ENCODE data around the gene PPP1R13B.

PPP1R13B gene

GRCh38 chr14:103765526-103765925 is 81.8 kb downstream of the PPP1R13B start:
- no peak overlapping the region for H3K9ac ChIP-seq (ENCODE audit: low read length)
- H3K4me3 ChIP-seq (ENCODE audit: low read length), result no peak overlapping the region
- H3K9me3 ChIP-seq (ENCODE audit: control insufficient read depth, low read length), result peaks cover 2% of the 10 kb centered on the region
- no peak for DNase-seq (ENCODE audit: low read depth)
- H3K36me3 ChIP-seq (ENCODE audit: control insufficient read depth, insufficient read depth, low read length, severe bottlenecking), result no peaks in the 10 kb centered on the region
- no peaks in the 10 kb centered on the region for H3K27me3 ChIP-seq (replicated peaks; ENCODE audit: control insufficient read depth, insufficient read depth, low read length)
- peaks cover 3% of the 10 kb centered on the region for H3K4me1 ChIP-seq (ENCODE audit: control insufficient read depth, insufficient read depth, low read length)

DNA sequence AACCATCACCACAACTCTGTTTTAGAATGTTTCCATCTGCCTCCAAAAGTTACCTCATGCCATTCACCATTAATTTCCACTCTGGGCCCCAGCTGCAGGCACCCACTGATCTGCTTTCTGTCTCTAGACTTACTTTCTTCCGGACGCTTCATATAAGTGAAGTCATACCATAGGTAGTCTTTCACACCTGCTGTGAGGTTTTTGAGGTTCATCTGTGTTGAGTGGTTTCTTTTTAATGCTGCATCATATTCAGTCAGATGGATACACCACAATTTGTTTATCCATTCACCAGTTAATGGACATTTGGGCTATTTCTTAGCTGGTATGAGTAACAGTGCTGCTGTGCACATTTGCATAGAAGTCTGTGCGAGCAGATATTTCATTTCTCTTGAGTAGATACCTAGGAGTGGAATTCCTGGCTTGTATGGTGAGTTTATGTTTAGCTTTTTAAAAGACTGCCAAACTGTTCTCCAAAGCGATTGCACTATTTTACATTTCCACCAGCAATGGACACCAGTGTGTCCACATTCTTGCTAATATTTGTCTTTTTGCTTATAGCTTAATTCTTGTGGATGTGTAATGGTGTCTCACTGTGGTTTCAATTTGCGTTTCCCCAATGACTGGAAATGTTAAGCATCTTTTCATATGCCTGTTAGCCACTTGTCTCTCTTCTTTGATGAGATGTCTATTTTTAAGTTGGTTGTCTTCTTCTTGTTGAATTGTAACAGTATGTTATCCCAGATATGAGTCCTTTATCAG is 83.5 kb downstream of the PPP1R13B start:
- H3K27me3 ChIP-seq (replicated peaks; ENCODE audit: control insufficient read depth, insufficient read depth, low read length), result no peaks in the 10 kb centered on the region
- H3K9me3 ChIP-seq (ENCODE audit: control insufficient read depth, low read length), result peaks cover 2% of the 10 kb centered on the region
- peak; percentile 18 for DNase-seq (ENCODE audit: low read depth)
- no peak overlapping the region for H3K4me3 ChIP-seq (ENCODE audit: low read length)
- no peaks in the 10 kb centered on the region for H3K36me3 ChIP-seq (ENCODE audit: control insufficient read depth, insufficient read depth, low read length, severe bottlenecking)
- H3K4me1 ChIP-seq (ENCODE audit: control insufficient read depth, insufficient read depth, low read length), result peaks cover 3% of the 10 kb centered on the region
- H3K9ac ChIP-seq (ENCODE audit: low read length), result no peak overlapping the region

DNA sequence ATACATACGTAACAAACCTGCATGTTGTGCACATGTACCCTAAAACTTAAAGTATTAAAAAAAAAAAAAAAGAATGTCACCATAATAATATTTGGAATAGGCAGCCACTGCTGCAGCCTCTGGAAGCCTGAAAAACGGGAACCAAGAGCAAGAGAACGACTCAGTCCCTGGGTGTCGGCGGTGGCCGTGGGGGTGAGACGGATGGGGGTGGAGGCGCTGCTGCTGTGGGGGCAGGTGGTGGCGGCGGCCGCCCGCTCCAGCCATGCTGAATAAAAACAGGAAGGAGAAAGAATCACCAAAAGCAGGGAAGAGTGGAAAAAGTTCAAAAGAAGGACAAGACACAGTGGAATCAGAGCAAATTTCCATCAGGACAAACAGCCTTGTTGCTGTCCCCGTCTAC is 84.8 kb downstream of the PPP1R13B start:
- no peak for DNase-seq (ENCODE audit: low read depth)
- Histone ChIP-seq H3K4me3 (ENCODE audit: low read length) (no peak overlapping the region), H3K4me1 (ENCODE audit: control insufficient read depth, insufficient read depth, low read length) (peaks cover 3% of the 10 kb centered on the region)

DNA sequence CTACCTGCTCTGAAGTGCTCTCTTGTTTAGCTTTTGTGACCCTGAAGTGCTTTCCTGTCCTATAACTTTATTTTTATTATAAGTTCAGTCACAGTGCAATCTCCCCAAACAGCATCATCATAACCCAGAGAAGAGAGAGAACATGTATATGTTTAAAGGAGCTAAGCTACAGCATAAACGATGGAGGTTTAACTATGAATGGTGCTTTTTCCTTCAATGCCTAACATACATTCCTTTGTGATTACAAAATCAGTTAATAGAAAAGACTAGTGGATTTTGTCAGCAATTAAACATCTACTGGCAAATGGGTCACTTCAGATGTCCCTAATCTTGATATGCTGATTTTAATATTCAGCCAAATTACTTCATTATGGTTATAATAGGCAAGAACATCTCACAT is 85.3 kb downstream of the PPP1R13B start:
- peaks cover 2% of the 10 kb centered on the region for H3K9me3 ChIP-seq (ENCODE audit: control insufficient read depth, low read length)
- H3K9ac ChIP-seq (ENCODE audit: low read length), result no peak overlapping the region
- no peaks in the 10 kb centered on the region for H3K36me3 ChIP-seq (ENCODE audit: control insufficient read depth, insufficient read depth, low read length, severe bottlenecking)
- no peaks in the 10 kb centered on the region for H3K27me3 ChIP-seq (replicated peaks; ENCODE audit: control insufficient read depth, insufficient read depth, low read length)
- no peak overlapping the region for H3K4me3 ChIP-seq (ENCODE audit: low read length)
- peaks cover 3% of the 10 kb centered on the region for H3K4me1 ChIP-seq (ENCODE audit: control insufficient read depth, insufficient read depth, low read length)
- peak; percentile 23 for DNase-seq (ENCODE audit: low read depth)

More for the DNA sequence above, 84.8 kb downstream of the PPP1R13B start:
- Histone ChIP-seq H3K36me3 (ENCODE audit: control insufficient read depth, insufficient read depth, low read length, severe bottlenecking) (no peaks in the 10 kb centered on the region), H3K27me3 (replicated peaks; ENCODE audit: control insufficient read depth, insufficient read depth, low read length) (no peaks in the 10 kb centered on the region), H3K9me3 (ENCODE audit: control insufficient read depth, low read length) (peaks cover 2% of the 10 kb centered on the region), H3K9ac (ENCODE audit: low read length) (no peak overlapping the region)

GRCh38 chr14:103758059-103758776 is 89.2 kb downstream of the PPP1R13B start:
- H3K4me1 ChIP-seq (ENCODE audit: control insufficient read depth, insufficient read depth, low read length), result peaks cover 3% of the 10 kb centered on the region
- no peaks in the 10 kb centered on the region for H3K9me3 ChIP-seq (ENCODE audit: control insufficient read depth, low read length)
- no peak overlapping the region for H3K9ac ChIP-seq (ENCODE audit: low read length)
- no peak overlapping the region for H3K4me3 ChIP-seq (ENCODE audit: low read length)
- no peaks in the 10 kb centered on the region for H3K27me3 ChIP-seq (replicated peaks; ENCODE audit: control insufficient read depth, insufficient read depth, low read length)
- DNase-seq (ENCODE audit: low read depth), result no peak
- no peaks in the 10 kb centered on the region for H3K36me3 ChIP-seq (ENCODE audit: control insufficient read depth, insufficient read depth, low read length, severe bottlenecking)

- Histone ChIP-seq H3K36me3 (ENCODE audit: control insufficient read depth, insufficient read depth, low read length, severe bottlenecking) (no peaks in the 10 kb centered on the region), H3K27me3 (replicated peaks; ENCODE audit: control insufficient read depth, insufficient read depth, low read length) (no peaks in the 10 kb centered on the region), H3K9ac (ENCODE audit: low read length) (no peak overlapping the region), H3K9me3 (ENCODE audit: control insufficient read depth, low read length) (no peaks in the 10 kb centered on the region), H3K4me1 (ENCODE audit: control insufficient read depth, insufficient read depth, low read length) (no peaks in the 10 kb centered on the region), H3K4me3 (ENCODE audit: low read length) (no peak overlapping the region)
- no peak for DNase-seq (ENCODE audit: low read depth)
These were observed 92.3 kb downstream of the PPP1R13B start for GRCh38 chr14:103755060-103755459.

- no peaks in the 10 kb centered on the region for H3K27me3 ChIP-seq (replicated peaks; ENCODE audit: control insufficient read depth, insufficient read depth, low read length)
- no peaks in the 10 kb centered on the region for H3K9me3 ChIP-seq (ENCODE audit: control insufficient read depth, low read length)
- DNase-seq (ENCODE audit: low read depth), result no peak
- H3K9ac ChIP-seq (ENCODE audit: low read length), result no peak overlapping the region
- no peak overlapping the region for H3K4me3 ChIP-seq (ENCODE audit: low read length)
- H3K4me1 ChIP-seq (ENCODE audit: control insufficient read depth, insufficient read depth, low read length), result no peaks in the 10 kb centered on the region
- H3K36me3 ChIP-seq (ENCODE audit: control insufficient read depth, insufficient read depth, low read length, severe bottlenecking), result no peaks in the 10 kb centered on the region
These were observed 93.6 kb downstream of the PPP1R13B start for GRCh38 chr14:103753774-103754173.

GRCh38 chr14:103749860-103750259 is 97.5 kb downstream of the PPP1R13B start:
- no peak for DNase-seq (ENCODE audit: low read depth)
- H3K9ac ChIP-seq (ENCODE audit: low read length), result no peak overlapping the region
- H3K36me3 ChIP-seq (ENCODE audit: control insufficient read depth, insufficient read depth, low read length, severe bottlenecking), result no peaks in the 10 kb centered on the region
- H3K9me3 ChIP-seq (ENCODE audit: control insufficient read depth, low read length), result no peaks in the 10 kb centered on the region
- no peak overlapping the region for H3K4me3 ChIP-seq (ENCODE audit: low read length)
- no peaks in the 10 kb centered on the region for H3K4me1 ChIP-seq (ENCODE audit: control insufficient read depth, insufficient read depth, low read length)
- H3K27me3 ChIP-seq (replicated peaks; ENCODE audit: control insufficient read depth, insufficient read depth, low read length), result no peaks in the 10 kb centered on the region

- Histone ChIP-seq H3K4me1 (ENCODE audit: control insufficient read depth, insufficient read depth, low read length) (no peaks in the 10 kb centered on the region), H3K36me3 (ENCODE audit: control insufficient read depth, insufficient read depth, low read length, severe bottlenecking) (no peaks in the 10 kb centered on the region), H3K9ac (ENCODE audit: low read length) (no peak overlapping the region), H3K9me3 (ENCODE audit: control insufficient read depth, low read length) (no peaks in the 10 kb centered on the region), H3K4me3 (ENCODE audit: low read length) (no peak overlapping the region), H3K27me3 (replicated peaks; ENCODE audit: control insufficient read depth, insufficient read depth, low read length) (no peaks in the 10 kb centered on the region)
- no peak for DNase-seq (ENCODE audit: low read depth)
These were observed 97.9 kb downstream of the PPP1R13B start for GRCh38 chr14:103749452-103749851.

DNA sequence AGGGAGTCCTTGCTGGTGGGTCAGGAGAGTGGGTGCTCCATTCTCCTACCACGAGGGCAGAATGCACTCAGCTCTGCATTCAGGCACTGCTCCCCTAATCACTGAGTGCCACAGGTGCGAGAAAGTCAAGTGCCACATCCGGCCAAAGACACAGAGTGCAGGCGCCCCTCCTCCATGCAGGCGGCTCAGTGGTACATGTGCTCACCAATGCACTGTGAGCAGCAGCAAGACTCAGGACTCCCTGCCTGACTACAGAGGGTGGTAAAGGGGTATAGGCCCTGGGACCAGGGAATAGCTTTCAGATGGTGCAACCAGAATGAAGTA is 98.9 kb downstream of the PPP1R13B start:
- Histone ChIP-seq H3K9ac (ENCODE audit: low read length) (no peak overlapping the region), H3K4me3 (ENCODE audit: low read length) (no peak overlapping the region), H3K27me3 (replicated peaks; ENCODE audit: control insufficient read depth, insufficient read depth, low read length) (no peaks in the 10 kb centered on the region), H3K36me3 (ENCODE audit: control insufficient read depth, insufficient read depth, low read length, severe bottlenecking) (no peaks in the 10 kb centered on the region), H3K9me3 (ENCODE audit: control insufficient read depth, low read length) (no peaks in the 10 kb centered on the region), H3K4me1 (ENCODE audit: control insufficient read depth, insufficient read depth, low read length) (no peaks in the 10 kb centered on the region)
- DNase-seq (ENCODE audit: low read depth), result no peak

DNA sequence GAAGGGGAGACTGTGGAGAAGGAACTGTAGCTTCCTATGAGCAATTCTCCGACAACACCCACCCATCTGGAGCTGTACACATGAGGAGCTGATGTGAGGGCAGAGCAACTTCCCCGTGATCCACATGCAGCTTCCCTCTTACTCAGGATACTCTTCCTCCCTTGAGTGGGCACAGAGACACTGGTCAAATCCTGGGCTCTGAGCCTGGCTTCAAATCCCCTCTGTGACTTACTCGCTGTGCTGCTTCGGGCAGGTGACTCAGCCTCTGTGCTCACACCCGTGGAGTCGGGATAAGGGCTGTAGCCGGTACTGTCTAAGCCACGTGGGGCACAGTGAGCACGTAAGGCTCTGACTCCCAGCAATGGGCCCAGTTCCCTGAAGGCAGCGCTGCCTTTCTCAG is 100.7 kb downstream of the PPP1R13B start:
- no peaks in the 10 kb centered on the region for H3K27me3 ChIP-seq (replicated peaks; ENCODE audit: control insufficient read depth, insufficient read depth, low read length)
- no peaks in the 10 kb centered on the region for H3K9me3 ChIP-seq (ENCODE audit: control insufficient read depth, low read length)
- DNase-seq (ENCODE audit: low read depth), result no peak
- H3K9ac ChIP-seq (ENCODE audit: low read length), result no peak overlapping the region
- no peaks in the 10 kb centered on the region for H3K4me1 ChIP-seq (ENCODE audit: control insufficient read depth, insufficient read depth, low read length)
- no peak overlapping the region for H3K4me3 ChIP-seq (ENCODE audit: low read length)
- H3K36me3 ChIP-seq (ENCODE audit: control insufficient read depth, insufficient read depth, low read length, severe bottlenecking), result no peaks in the 10 kb centered on the region

All from adipocyte (in vitro differentiated cells).